Bronchial epithelial cell (primary cell): ENCODE measurements around the gene CXCL8. TPM values are rescaled to one million over a fixed set of nuclear protein-coding genes. Genes with fewer than 3 reads are reported as not detected.

Experiments used
- DNase-seq: peaks from one replicate; pipeline ENCODE4 v3.0.0-alpha.2; 2010; ENCODE audit warnings: low read depth
- FAIRE-seq: peaks from 2 replicates; lab custom pipeline; 2011; peaks lifted over from hg19 to GRCh38; lab: Jason Lieb, UNC
- H3K27me3 ChIP-seq: 2 replicates; pipeline ENCODE4 v1.5.1; 2011; ENCODE audit warnings: low read length; ENCODE audit not compliant: control insufficient read depth, insufficient read depth
- H3K36me3 ChIP-seq: 2 replicates; pipeline ENCODE4 v1.5.1; 2011; ENCODE audit warnings: low read length; ENCODE audit not compliant: control insufficient read depth, insufficient read depth
- H3K4me3 ChIP-seq: 2 replicates; pipeline ENCODE4 v1.5.1; 2011; ENCODE audit warnings: mild to moderate bottlenecking, low read depth, low read length, control low read depth
- CTCF ChIP-seq: IDR thresholded peaks from 2 replicates; pipeline ENCODE4 v1.5.1; 2011; ENCODE audit warnings: mild to moderate bottlenecking, moderate library complexity, low read length, control low read depth, inconsistent platforms; ENCODE audit not compliant: insufficient read depth, severe bottlenecking
- total RNA-seq: library from RNA; depleted of rRNA; stranded (reverse); fragments of >200 nt; gene quantifications from 2 replicates; pipeline ENCODE4 v1.2.1, GENCODE V29; 2014

Gene CXCL8
- total RNA-seq, 1 donor from 2014 or later = 2.9 TPM

DNA sequence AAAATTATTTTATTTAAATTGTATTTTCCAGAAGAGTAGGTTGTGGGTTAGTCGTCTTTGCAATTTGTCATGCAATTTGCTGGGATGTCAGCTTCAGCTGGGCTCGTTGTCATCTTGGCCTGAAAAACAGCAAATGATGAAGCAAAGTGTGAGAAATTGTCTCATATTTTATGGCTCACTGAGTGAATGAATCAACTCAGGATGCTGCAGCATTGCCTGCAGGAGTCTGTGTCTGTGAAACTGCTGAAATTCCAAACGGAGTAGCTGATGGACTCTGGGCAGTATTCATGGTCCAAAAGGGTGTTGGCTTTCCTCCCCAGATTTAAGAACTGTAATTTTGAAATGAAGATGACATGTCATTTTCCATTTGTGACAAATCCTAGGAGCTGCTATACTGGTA lies 37.2 kb downstream of the CXCL8 start:
- FAIRE-seq (no peak), DNase-seq (no peak)
- H3K27me3 ChIP-seq = no peaks in the 10 kb centered on the region
- H3K4me3 ChIP-seq = no peak overlapping the region
- H3K36me3 ChIP-seq = no peaks in the 10 kb centered on the region
- no peak for TF ChIP-seq CTCF

GRCh38 chr4:73780243-73780642 lies 39.9 kb downstream of the CXCL8 start:
- FAIRE-seq = no peak
- Histone ChIP-seq H3K27me3 (no peaks in the 10 kb centered on the region), H3K36me3 (no peaks in the 10 kb centered on the region), H3K4me3 (no peak overlapping the region)
- no peak for DNase-seq
- no peak for TF ChIP-seq CTCF

DNA sequence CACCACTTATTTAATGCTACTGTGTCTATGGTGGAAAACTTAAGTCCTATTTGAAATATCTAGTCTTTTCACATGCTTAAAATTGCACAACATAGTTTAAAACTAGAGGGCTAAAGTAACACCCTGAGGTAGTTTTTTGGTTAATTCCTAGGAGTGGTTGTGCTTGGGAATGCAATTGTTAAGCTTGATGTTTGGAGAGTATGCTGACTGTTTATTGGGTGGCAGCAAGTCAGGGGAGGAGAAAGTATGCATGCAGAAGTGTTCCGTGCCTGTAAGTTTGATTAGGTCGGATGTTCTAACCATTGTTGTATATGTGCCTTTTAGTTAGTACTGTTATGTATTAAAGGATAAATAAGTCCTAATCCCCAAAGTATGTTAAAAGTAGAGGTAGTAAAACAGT lies 40.5 kb downstream of the CXCL8 start:
- no peak for TF ChIP-seq CTCF

DNA sequence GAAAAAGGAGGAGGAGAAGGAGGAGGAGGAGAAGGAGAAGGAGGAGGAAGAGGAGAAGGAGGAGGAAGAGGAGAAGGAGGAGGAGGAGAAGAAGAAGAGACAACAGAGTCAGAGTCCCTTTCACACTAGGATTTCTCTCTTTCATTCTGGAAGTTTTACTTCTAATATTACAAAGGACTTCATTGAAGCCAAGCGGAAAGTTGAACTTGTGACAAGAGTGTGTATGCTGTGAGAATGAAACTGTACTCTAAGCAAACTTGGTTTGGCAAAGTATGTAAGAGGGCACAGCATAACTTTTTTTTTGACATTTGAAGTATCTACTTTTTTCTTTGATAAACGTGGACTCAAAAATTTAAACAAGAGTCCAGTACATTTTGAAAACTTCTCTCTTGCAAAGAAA lies 48.0 kb downstream of the CXCL8 start:
- no peak for FAIRE-seq

More for the DNA sequence above, 40.5 kb downstream of the CXCL8 start:
- FAIRE-seq = no peak
- DNase-seq = no peak
- Histone ChIP-seq H3K36me3 (no peaks in the 10 kb centered on the region), H3K4me3 (no peak overlapping the region), H3K27me3 (no peaks in the 10 kb centered on the region)

More for the DNA sequence above, 48.0 kb downstream of the CXCL8 start:
- H3K4me3 ChIP-seq = no peak overlapping the region
- DNase-seq = no peak
- no peaks in the 10 kb centered on the region for H3K36me3 ChIP-seq
- no peak for TF ChIP-seq CTCF
- H3K27me3 ChIP-seq = no peaks in the 10 kb centered on the region

Other genes starting within 250 kb of the CXCL8 start
- 7.4 and 14.8 TPM in 2 replicates for gene RASSF6, start 120.1 kb upstream of the CXCL8 start, total RNA-seq
- gene CXCL6, start 96.1 kb downstream of the CXCL8 start, total RNA-seq = 0.26 TPM in 1 of 2 replicates, not detected in the other
- 1.6 TPM in 1 of 2 replicates, not detected in the other for gene PF4V1, start 112.7 kb downstream of the CXCL8 start, total RNA-seq
- gene CXCL1, start 128.8 kb downstream of the CXCL8 start, total RNA-seq = 4.2 and 5.2 TPM in 2 replicates
- gene PF4, start 241.5 kb downstream of the CXCL8 start, total RNA-seq = not detected in 2 replicates
- gene PPBP, start 247.6 kb downstream of the CXCL8 start, total RNA-seq = 0.13 and 0.26 TPM in 2 replicates